ENCODE data around the gene CFAP119. TPM values are rescaled to one million over a fixed set of nuclear protein-coding genes. Genes with fewer than 3 reads are reported as not detected.

Gene CFAP119
- polyA plus RNA-seq, 3 donors = 11.8 to 14.6 (median 12.8) TPM

DNA sequence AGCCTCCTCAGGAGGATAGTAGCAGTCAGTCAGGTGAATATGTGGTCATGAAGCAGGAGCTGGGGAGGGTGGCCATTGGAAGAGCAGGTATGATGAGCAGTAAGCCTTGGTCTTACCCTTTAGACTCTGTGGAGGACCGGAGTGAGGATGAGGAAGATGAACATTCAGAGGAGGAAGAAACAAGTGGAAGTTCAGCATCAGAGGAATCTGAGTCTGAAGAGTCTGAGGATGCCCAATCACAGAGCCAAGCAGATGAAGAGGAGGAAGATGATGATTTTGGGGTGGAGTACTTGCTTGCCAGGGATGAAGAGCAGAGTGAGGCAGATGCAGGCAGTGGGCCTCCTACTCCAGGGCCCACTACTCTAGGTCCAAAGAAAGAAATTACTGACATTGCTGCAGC, 50.1 kb downstream of the CFAP119 start:
- DNase-seq = no peak

- DNase-seq = no peak
Measured at GRCh38 chr16:30710971-30711370, 50.9 kb downstream of the CFAP119 start.

Other genes starting within 250 kb of the CFAP119 start
- 10 to 100 TPM; 58.5 to 70.4 (median 68.1) TPM for gene ZNF768, start 235.5 kb downstream of the CFAP119 start, polyA plus RNA-seq (ENCODE audit: insufficient read length in 3 of 3)
- gene ZNF747, start 227.2 kb downstream of the CFAP119 start, polyA plus RNA-seq (ENCODE audit: insufficient read length in 3 of 3) = 10 to 100 TPM; 10.1 to 11.3 (median 11.0) TPM
- gene ZNF764, start 203.7 kb downstream of the CFAP119 start, polyA plus RNA-seq (ENCODE audit: insufficient read length in 3 of 3) = 10 to 100 TPM; 13.3 to 18.8 (median 14.4) TPM
- gene ZNF688, start 190.3 kb downstream of the CFAP119 start, polyA plus RNA-seq (ENCODE audit: insufficient read length in 3 of 3) = 10 to 100 TPM; 14.2 to 19.7 (median 17.7) TPM
- gene ZNF785, start 176.4 kb downstream of the CFAP119 start, polyA plus RNA-seq (ENCODE audit: insufficient read length in 3 of 3) = 10 to 100 TPM; 21.3 to 36.9 (median 32.1) TPM
- 10 to 100 TPM; 14.8 to 16.2 (median 15.7) TPM for gene ZNF689, start 151.7 kb downstream of the CFAP119 start, polyA plus RNA-seq (ENCODE audit: insufficient read length in 3 of 3)
- gene PRR14, start 111.1 kb downstream of the CFAP119 start, polyA plus RNA-seq (ENCODE audit: insufficient read length in 3 of 3) = 10 to 100 TPM; 50.6 to 52.4 (median 51.8) TPM
- 10 to 100 TPM; 69.5 to 85.7 (median 76.5) TPM for gene FBRS, start 103.6 kb downstream of the CFAP119 start, polyA plus RNA-seq (ENCODE audit: insufficient read length in 3 of 3)
- 10 to 100 TPM; 38.6 to 55.8 (median 43.9) TPM for gene SRCAP, start 62.9 kb downstream of the CFAP119 start, polyA plus RNA-seq (ENCODE audit: insufficient read length in 3 of 3)
- 10 to 100 TPM; 28.7 to 44.8 (median 40.7) TPM for gene PHKG2, start 13.6 kb downstream of the CFAP119 start, polyA plus RNA-seq (ENCODE audit: insufficient read length in 3 of 3)
- 100 to 1,000 TPM; 120 to 133 (median 120) TPM for gene RNF40, start 260 bp upstream of the CFAP119 start, polyA plus RNA-seq (ENCODE audit: insufficient read length in 3 of 3)
- 10 to 100 TPM; 26.5 to 32.4 (median 30.3) TPM for gene ZNF629, start 25.1 kb upstream of the CFAP119 start, polyA plus RNA-seq (ENCODE audit: insufficient read length in 3 of 3)
- 10 to 100 TPM; 43.7 to 52.6 (median 44.6) TPM for gene BCL7C, start 132.0 kb upstream of the CFAP119 start, polyA plus RNA-seq (ENCODE audit: insufficient read length in 3 of 3)
- gene CTF1, start 134.6 kb upstream of the CFAP119 start, polyA plus RNA-seq (ENCODE audit: insufficient read length in 3 of 3) = 1 to 10 TPM; 7.5 to 8.4 (median 7.7) TPM
- 10 to 100 TPM; 32.2 to 35.4 (median 34.8) TPM for gene FBXL19, start 161.5 kb upstream of the CFAP119 start, polyA plus RNA-seq (ENCODE audit: insufficient read length in 3 of 3)
- 10 to 100 TPM; 21.7 to 23.4 (median 23.3) TPM for gene ORAI3, start 187.0 kb upstream of the CFAP119 start, polyA plus RNA-seq (ENCODE audit: insufficient read length in 3 of 3)
- gene SETD1A, start 195.7 kb upstream of the CFAP119 start, polyA plus RNA-seq (ENCODE audit: insufficient read length in 3 of 3) = 10 to 100 TPM; 18.7 to 22.6 (median 20.2) TPM
- 10 to 100 TPM in 2 of 3 donors, 1 to 10 TPM in 1; 8.1 to 10.9 (median 10.8) TPM for gene HSD3B7, start 223.1 kb upstream of the CFAP119 start, polyA plus RNA-seq (ENCODE audit: insufficient read length in 3 of 3)
- gene STX1B, start 248.6 kb upstream of the CFAP119 start, polyA plus RNA-seq (ENCODE audit: insufficient read length in 3 of 3) = 1 to 10 TPM; 1.2 to 2.2 (median 1.7) TPM

Measured in renal pelvis (tissue), 4 donors.